Activated CD4-positive, alpha-beta T cell treated with anti-CD3 and anti-CD28 coated beads for 1 hour (primary cell): ENCODE data around the gene LCNL1.

ENCODE experiments used
- DNase-seq: peaks from one replicate; pipeline ENCODE4 v3.0.0-alpha.2; 2020

LCNL1 gene

DNA sequence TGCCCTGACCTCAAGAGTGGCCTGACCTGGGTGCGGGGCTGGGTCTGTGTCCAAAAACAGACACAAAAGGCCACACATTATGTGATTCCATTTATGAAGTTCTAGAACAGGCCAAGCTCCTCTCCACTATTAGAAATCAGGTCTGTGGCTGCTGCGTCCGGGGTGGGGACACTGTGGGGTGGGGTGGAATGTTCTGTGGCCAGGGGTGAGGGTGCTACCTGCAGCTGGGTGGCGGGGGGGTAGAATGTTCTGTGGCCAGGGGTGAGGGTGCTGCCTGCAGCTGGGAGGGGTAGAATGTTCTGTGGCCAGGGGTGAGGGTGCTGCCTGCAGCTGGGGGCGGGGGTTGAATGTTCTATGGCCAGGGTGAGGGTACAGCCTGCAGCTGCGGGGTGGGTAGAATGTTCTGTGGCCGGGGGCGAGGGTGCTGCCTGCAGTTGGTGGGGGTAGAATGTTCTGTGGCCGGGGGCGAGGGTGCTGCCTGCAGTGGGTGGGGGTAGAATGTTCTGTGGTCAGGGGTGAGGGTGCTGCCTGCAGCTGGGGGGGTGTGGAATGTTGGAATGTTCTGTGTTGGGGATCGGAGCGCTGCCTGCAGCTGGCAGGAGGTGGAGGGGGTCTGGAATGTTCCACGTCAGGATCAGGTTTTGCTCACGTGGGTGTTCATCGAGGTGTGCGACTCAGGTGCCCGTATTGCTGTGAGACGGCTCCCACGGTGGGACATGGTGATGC is 22.4 kb upstream of the LCNL1 start:
- no peak for DNase-seq

DNA sequence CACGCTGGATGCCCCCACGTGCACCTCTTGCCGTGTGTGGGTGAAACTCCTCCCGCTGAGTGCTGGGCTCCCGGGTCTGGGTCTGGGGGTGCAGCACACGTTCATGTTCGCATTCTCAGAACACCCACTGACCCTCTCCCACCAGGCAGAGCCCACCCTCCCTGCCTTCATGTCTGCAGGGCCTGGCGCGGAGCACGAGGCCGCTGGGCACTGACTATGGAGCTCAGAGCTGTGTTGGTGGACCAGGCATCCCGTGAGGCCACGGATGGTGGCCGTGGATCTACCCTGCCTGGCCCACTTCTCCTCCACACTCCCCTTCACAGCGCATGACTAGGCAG is 21.9 kb upstream of the LCNL1 start:
- no peak for DNase-seq

DNA sequence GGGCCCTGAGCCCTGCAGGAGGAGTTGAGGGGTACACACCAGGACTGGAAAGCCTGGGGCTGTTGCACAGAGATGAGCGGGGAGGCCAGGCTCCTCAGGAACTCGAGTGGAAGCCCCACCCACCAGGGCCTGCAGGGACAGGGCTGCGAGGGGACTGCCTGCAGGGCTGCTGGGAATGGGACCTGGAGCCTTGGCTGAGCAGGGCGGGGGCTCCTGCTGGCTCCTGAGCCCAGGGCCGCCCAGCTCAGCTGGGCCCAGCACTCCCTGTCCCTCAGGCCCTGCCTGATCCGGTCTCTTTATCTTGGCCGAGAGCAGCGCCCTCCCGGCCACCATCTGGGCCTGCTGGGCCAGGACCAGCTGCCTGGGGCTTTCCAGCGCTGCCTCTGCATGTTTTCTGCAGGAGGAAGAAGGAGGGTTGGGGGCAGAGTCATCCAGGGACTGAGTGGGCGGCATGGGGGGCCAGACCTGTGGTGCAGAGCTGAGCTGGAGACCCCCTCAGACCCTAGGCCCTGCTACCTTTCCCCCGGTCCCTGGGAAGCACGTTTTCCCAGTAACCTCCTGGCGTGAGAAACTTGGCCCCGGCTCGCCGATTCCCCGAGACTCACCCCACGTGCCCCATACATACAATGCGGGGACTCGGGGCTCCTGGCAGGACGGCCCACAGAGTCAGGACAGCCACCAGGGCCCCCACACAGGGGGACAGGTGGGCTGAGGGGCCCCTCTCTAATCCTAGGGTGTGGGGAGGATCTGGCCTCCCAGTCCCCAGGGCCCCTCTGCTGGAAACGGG is 21.3 kb upstream of the LCNL1 start:
- DNase-seq: no peak

DNA sequence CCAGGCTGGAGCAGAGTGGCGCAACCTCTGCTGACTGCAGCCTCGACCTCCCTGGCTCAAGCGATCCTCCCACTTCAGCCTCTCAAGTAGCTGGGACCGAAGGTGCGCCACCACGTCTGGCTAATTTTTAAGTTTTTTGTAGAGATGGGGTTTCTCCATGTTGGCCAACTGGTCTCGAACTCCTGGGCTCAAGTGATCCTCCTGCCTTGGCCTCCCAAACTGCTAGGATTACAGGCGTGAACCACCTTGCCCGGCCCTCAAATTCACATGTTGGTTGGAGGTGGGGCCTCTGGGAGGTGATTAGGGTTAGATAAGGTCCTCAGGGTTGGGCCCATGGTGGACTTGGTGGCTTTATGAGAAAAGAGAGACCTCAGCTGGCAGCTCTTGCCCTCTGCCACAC is 20.6 kb upstream of the LCNL1 start:
- no peak for DNase-seq

DNA sequence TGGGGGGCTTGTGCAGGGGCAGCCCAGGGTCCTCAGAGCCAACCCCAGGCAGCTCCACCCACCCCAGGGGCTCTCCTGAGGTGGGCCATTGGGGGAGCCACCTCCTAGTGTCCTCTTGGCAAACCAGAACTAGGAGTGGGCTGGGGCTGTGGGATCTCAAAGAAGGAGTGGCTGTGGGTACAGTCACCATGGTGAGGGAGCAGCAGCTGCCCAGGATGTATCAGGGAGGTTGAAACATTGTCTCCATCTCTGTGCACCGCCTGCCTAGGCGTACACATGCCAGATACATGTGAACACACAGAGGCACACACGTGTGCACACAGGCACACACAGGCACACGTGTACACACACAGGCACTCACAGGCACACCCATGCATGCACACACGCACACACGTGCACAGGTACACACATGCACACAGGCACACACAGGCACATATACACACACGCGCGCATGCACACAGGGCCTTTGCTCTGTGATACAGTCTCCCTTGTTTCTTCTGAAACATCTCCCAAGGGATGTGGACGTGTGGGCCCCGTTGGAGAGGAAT is 20.0 kb upstream of the LCNL1 start:
- no peak for DNase-seq

DNA sequence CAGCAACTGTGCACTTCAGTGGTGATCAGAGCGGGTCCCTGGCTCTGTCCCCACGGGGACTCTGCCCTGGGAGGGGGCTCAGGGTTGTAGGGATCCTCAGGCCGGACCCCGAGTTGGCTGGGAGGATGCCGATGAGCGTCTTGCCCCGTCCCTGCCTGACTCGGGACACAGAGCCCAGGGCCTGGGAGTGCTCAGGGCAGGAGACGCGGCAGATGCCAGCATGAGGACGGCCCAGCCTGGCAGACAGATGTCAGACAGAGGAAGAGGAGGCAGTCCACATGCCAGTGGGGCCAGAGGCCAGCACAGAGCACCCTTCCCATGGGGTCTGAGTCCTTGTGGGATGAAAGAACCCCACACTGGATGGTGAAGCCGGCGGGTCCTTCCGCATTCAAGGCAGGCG is 19.5 kb upstream of the LCNL1 start:
- DNase-seq: no peak

DNA sequence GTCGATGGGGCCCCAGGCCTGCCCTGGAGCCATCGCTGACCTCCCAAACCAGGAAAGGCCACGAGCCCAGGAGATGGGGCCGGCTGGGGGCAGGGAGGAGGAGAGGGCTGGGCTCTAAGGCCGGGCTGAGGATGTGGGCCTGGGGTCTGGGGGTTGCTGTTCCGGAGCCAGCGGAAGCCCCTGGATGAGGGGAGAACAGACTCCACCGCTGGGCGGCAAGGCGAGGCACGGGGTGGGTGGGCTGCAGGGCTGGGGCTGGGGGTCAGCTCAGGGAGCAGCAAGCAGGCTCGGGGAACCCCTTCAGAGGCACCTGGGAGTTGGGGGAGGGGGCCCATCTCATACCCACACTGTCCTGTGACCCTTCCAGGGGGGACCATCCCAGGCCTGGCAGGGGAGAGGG is 19.0 kb upstream of the LCNL1 start:
- DNase-seq: no peak

DNA sequence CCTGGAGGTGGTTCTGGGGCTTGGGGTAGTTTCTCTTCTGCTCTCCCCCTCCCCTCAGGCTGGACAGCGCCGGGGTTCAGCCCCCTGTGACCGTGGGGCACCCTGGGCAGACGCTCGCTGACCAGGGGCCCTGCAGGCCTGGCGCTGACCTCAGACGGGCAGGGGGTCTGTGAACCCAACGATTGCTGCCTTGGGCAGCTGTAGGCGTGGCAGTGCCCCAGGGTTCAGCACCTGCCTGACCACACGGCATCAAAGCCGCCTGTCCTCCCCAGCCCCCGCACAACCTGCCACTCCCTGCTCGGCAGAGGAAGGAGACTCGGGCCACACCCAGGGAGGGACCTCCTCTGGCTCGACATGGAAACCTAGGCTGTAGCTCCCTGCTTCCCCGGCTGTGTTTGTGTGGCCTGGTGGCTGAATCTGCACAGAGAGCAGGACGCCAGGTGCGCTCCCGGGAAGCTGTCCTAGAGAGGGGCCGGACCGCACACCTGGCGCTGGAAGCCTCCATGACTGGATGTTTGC is 18.6 kb upstream of the LCNL1 start:
- no peak for DNase-seq

DNA sequence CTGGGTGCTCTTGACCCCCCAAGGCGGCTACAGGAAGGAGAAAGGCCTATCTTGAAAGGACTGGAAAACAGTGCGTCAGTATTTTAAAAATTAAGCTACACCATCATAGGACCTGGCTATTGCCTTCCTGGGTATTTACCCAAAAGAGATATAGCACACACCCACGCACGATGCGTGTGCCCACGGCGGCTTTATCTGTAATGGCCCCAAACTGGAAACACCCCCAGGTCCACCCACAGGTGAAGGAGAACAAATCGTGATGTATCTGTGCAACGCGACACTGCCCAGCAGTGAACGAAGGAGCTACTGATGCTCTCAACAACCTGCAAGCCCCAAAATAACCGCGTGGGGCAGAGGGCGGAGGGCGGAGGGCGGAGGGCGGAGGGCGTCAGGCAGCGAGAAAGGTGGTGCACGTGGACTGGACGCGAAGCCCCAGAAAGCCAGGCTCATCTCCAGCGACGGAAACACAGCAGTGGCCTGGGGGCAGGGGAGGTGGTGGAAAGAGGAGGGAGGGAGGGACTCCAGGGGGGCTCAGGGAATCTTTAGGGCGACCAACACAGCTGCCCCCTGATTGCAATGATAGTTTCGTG is 17.9 kb upstream of the LCNL1 start:
- DNase-seq: no peak

DNA sequence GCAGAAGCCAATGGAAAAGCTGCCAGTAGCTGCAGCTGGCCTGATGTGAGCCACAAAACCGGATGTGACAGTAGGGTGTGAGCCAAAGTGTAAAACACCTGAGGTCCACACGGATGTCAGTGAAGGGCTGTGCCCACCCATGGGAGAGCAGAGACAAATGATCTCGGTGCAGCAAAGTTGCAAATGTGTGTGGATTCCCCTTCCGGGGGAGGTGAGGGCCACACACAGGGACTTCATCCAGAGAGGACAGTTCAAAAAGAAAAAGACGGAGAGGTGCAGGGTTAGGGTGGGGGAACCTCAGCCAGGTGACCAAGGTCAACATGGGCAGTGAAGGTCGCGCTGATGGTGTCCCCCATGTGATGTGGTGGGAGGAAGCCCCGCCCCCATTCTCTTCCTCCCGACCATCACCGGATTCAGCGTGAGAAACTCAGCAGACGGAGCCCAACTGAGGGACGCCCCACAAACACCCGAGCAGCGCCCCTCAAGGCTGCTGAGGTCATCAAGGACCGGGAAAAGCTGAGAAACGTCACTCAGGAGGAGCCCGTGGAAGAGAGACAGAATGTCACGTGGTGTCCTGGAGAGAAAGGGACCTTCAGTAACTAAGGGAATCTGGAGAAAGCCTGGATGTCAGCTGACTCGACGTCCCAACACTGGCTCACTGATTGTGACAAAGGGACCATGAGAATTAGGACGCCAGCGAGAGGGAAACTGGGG is 16.9 kb upstream of the LCNL1 start:
- DNase-seq: no peak

DNA sequence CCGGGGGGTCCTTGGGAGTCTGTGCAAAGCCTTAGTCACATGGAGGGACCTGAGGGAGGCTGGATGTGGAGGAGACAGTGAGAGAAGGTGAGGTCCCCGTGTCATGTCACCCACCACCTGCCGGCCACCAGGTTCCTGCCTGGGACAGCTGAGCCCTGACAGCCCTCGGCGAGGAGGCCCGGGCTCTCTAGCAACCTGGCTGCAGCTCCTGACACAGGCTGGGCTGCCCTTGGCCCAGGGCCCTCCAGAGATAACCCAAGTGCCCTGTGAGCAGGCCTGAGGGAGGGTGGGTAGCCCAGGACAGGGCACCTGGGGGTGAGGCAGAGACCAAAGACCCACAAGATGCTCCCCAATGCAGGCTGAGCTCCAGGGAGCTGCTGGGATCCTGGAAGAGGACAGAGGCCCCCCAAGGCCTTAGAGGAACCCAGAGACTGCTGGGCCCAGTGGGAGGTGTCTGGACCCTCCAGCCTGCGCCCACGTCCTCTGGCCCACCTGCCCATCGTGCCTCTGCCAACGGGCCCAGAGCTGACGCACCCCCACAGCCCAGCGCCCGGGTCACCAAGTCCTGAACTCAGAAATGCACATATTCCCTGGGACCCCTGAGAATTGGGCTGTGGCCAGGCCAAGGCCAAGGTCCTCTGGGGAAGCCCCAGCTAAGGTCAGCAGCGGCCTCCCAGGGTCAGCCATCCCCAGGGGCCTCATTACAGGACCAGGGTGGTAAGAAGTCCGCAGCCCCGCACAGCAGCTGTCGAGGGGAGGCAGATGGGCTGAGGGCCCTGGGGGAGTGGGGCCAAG is 14.3 kb upstream of the LCNL1 start:
- DNase-seq: no peak

DNA sequence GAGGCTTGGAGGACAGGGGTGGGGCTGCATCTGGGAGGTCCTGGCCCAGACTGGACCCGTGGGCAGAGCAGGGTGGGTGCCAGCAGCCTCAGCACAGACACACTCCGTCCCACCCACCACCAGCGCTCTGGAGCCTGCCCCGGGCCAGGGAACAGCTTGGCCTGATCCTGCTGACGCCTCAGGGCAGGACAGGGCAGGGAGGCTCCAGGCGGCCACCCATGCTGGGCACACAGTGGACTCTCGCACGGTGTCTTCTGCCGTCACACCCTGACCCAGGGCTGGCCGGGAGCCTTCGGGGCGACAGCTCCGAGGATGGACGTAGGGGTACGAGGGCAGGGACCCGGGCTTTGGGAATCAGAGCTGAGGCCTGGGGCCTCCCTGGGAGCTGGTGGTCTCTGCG is 13.6 kb upstream of the LCNL1 start:
- DNase-seq: no peak

DNA sequence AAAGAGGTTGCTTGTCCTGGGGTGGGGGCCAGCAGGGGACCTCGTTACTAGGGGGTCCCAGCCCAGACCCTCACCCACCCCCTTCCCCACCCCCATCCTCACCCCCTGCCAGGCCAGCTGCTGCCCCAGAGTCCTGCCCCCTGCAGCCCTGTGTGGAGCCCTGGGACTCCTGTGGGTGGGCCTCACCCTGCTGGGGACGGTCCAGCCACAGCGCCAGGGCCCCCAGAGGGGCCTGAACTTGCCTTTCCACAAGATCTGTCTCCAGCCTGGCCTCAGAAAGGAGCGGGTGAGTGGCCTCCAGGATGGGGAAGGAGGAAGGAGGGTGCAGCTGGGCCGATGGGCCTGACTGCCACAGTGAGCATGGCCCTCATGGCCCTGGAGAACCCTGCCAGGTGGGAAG is 13.0 kb upstream of the LCNL1 start:
- DNase-seq: no peak

DNA sequence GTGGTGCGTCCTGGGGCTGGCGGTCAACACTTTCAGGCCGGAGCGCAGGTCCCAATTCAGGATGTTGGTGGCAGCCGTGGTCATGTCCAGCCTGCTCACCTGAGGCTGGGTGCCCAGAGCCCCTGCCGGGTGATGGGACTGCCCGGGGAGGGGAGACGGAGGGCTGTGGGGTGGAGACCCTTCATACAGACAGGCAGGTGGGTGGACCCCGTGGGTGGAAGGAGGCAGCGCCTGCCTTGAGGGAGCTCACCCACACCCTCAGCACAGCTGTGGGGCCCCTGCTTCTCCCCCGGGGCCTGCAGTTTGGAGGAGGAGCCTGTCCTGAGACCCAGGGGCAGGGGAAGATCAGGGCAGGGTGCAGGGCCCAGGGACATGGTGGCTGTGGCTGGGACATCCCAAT is 12.4 kb upstream of the LCNL1 start:
- DNase-seq: no peak

DNA sequence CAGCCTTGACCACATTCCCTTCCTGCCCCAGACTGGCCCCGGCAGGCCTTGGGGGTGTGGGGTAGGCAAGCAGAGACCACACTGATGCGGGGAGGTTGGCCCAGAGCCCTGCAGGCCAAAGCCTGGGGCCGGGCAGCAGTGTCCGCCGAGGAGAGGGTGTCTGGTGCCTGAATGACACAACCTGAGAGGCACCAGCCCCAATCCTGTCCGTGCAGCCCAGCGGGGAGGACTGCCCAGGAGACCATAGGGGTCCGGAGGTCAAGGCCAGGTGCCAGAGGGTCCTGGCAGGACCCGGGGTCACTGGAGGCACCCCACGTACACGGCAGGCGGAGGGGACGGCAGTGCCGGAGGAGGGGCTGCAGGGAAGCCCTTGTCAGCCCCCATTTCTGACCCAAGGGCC is 11.0 kb upstream of the LCNL1 start:
- no peak for DNase-seq

DNA sequence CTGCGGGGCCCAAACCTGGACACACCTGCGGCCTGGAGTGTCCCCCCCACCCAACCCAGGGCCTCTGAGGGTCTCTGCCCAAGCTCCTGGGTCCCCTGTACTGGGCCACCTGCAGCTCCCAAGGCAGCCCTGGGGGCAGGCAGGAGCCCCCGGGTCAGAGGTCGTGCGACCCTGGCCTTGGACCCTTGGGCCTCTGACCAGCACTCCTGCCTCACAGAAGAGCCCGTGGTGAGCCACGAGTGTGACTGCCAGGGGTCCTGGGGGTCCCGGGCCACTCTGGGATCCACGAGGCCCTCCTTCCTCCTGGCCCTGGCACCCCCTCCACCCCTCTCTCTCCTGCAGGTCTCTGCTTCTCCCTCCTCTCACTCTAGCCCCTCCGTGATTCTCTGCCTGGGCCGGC is 10.5 kb upstream of the LCNL1 start:
- no peak for DNase-seq

DNA sequence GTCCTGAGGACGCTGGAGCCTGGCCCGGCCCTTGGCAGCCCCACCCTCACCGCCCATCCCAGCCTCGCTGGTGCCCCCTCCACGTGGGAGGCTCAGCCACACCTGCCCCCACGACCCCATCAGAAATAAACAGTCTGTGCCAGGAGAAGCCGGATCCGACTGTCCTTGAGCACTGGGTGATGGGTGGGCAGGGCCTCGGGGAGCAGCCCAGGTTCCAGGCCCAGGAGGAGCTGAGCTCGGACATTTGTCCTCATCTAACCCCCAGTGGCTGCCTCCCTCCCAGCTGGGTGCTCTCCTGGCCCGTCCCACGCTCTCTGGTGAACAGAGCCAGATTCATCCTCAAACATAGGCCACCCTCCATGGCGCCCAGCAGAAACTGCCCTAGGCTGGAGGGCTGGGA is 10.1 kb upstream of the LCNL1 start:
- no peak for DNase-seq

DNA sequence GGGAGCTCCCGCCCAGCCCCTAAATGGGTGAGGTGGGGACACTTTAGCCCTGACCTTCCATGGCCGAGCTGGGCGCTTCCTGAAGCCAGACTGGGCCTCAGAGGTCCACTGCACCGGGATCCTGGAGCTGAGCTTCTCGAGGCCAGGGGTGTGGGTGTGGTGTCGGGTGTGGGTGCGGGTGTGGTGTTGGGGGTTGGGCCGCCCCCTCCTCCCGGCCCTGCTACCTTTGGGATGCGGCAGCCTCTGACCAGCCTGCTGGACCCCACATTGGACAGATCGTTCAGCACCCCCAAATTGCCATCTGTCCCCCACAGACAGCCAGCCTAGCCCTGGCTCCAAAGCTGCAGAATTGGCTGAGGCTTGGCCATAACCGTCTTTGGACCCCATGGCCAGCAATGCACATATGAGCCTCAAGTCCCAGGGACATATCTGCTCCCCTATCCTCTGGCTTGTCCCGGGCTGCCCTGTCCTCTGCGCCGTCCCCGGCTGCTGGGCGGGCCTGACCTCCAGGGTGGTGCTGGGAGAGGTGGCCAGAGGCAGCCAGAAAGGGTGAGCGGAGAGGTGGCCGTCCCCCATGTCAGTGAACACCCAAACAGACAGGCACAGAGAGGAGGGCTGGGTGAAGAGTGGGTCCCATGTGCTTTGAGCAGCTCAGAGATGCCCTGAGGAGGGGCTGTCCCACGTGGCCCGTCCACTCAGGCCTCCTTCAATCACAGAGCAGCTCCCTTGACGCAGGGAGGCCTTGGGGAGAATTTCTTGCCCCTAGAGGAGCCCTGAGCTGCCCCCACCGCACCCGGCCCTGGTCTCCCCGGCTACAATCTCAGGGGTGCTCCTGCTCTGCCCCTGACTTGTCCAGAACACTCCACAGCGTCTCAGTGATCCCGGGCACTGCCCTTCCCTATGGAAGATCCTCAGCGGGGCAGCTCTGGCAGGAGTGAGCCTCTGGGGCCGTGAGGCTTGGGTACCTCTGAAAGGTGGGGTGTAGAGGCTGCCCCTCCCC is 8.9 kb upstream of the LCNL1 start:
- no peak for DNase-seq

DNA sequence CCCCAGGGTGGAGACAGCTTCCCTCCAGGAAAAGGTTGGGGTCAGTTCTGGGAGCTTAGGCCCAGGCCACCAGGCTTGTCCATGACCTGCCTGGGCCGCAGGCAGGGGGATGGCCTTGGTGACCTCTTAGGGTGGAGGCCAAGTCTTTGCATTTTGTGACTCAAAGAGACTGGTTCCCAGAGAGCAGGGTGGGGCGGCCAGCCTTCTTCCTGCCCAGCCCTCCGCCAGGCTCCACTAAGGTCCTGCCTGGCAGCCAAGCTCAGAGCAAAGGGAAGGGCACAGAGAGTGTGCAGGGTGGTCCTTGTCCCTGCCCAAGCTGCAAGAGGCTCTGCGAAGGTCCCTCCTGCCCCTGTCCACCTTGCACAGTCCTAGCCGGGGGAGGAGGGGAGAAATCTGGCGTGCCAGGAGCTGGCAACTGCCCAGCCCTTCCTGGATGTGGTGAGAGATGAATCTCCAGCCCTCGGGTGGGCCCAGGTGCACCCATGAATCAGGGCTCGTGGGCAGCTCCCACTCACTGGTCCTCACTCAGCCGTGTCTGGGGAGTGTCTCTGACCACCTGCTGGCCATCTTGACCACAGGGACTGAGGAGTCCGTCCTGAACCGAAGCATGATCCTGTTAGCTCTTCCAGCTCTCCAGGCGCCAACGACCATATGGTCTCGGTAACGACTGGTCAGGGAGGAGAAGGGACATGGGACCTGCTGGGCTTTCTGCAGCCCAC is 7.8 kb upstream of the LCNL1 start:
- no peak for DNase-seq

DNA sequence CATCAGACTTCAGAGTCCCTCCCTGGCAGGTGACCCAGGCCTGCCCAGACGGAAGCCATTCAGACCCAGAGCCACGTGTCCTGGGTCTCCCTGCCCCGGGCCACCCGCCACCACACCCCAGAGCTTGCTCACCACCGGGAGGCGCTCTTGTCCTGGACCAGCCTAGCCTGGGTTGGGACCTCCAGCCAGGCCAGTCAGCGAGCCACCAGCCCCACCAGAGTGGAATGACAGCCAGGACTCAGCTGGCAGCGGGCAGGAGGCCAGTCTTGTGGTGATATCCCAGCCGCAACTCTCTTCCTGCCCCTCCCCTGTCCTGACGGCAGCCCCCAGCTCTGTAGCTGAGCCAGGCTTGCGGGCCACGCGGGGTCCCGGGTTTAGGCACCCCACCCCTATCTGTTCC is 7.1 kb upstream of the LCNL1 start:
- no peak for DNase-seq
